GM21515 (cell line): ENCODE results near the gene FIBCD1.

ENCODE experiments used
- ATAC-seq: cut with Tn5 transposase; IDR thresholded peaks from one replicate; pipeline ENCODE4 v1.9.1; 2021; ENCODE audit not compliant: unreplicated experiment

Gene FIBCD1, protein sequence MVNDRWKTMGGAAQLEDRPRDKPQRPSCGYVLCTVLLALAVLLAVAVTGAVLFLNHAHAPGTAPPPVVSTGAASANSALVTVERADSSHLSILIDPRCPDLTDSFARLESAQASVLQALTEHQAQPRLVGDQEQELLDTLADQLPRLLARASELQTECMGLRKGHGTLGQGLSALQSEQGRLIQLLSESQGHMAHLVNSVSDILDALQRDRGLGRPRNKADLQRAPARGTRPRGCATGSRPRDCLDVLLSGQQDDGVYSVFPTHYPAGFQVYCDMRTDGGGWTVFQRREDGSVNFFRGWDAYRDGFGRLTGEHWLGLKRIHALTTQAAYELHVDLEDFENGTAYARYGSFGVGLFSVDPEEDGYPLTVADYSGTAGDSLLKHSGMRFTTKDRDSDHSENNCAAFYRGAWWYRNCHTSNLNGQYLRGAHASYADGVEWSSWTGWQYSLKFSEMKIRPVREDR

DNA sequence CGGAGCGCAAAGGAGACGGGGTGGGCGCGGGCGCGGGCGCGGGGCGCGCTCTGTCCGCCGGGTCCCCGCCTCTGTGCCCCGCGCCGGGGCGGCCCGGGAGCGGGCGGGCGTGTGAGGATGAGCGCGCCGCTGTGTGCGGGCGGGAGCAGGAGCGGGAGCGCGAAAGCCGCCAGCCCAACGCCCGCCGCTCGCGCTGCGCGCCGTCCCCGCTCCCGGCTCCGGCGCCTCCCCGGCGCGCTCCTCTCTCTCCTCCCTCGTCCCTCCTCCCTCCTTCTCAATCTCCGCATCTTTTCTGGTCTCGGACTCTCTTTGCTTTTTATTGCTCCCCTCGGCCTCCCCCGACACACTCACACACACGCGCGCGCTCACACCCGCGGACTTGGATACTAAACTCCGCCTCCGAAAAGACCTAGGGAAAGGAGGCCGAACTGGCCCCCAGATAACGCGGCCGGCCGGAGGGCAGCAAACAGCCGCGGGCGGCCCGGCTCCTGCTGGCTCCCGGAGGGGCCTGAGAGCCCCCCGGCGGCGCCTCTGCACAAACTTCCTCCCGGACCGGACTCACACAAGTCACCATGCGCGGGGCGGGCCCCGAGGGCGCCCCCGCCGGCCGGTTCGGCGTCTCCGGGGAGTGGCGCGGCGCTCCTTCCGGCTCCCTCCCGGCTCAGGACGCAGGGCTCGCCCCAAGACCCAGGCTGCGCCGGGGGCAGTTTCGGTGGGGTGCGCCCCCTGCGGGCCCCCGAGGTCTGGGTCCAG is at the start of gene FIBCD1:
Gene FIBCD1, minus strand, starts transcription at position 596 of the 753 bp plus-strand sequence. CDS start 640 bp downstream, outside the sequence.
- ATAC-seq: no peak

DNA sequence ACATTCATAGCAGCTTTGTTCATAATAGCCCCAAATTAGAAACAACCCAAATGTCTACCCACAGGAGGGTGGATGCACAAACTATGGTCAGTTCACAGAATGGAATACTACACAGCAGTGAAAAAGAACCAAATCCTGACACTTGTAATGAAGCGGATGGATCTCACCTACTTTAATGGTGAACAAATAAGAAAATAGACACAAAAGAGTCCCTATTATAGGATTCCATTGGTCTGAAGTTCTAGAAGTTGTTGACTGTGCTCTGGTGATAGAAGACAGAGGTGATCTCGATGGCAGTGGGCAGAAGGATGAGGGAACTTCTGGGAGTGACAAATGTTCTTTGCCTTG is 49.3 kb upstream of the FIBCD1 start:
- ATAC-seq: no peak

DNA sequence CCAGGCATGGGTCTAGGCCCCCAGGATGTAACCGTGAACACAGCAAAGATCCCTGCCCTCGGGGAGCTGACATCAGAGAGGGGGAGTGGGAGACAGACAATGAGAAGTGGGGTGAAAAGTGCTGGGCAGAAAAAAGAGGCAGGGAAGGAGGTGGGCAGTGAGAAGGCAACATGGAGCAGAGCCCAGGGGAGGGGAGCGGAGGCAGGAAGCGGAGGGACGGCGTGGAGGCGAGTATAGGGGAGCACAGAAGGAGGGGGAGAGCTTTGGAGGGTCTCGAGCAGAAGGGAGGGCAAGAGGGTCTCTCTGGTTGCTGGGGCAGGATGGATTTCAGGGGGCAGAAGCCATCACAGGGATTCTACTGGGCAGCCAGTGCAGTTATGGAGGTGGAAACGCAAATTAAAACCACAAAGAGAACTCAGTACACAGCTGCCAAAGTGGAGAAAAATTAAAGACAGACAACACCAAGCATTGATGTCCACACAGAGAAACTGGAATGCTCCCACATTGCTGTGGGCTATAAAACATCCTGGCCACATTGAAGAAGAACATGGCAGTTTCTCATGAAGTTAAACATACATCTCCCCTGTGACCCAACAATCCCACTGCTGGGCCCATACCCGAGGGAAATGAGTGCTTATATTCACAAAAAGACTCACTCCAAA is 48.8 kb upstream of the FIBCD1 start:
- no peak for ATAC-seq

DNA sequence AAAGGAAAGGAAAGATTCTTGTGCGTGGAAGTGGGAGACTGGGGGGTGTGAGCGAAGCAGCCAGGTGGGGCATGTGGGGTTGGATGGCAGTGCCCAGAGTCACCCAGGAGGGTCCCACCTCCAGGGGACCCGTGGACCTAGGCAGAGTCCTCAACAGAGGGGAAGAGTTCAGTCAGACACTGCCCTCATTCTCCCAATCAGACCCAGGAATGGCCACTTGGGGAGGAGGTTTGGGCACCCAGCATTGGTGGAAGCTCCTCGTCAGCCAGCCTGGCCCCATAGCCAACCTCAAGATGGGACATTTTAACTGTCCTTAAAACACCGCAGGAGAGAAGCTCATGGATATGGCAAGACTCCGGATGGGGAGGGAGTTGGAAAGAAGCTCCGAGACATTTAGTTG is 48.0 kb upstream of the FIBCD1 start:
- no peak for ATAC-seq

DNA sequence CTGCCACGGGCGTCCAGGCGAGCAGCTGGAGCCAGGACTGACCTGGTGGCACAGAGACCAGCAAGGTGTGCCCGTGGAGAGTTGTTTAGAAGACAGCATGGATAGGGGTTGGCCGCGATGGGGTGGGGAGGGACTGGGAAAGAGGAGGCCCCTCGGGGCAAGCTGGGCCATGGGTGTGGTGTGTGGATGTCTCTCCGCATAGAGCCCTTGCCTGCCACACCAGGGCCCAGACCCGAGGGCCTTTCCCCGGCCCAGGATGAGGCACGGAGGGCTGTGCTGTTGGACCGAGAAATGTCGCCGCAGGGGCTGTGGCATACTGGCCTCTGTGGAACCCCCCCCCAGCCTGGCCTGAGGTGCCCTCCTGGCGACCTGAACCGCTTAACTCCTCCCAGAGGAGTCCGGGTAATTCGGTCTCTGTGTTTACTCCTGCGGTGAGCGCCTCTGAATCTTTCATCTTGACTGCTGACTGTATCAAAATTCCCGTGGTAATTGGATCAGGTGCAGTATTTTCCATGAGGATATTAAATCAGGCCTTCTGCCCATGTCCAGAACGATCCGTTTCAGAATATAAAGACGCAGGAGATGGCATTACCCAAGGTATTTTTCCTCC is 47.4 kb upstream of the FIBCD1 start:
- ATAC-seq: no peak

DNA sequence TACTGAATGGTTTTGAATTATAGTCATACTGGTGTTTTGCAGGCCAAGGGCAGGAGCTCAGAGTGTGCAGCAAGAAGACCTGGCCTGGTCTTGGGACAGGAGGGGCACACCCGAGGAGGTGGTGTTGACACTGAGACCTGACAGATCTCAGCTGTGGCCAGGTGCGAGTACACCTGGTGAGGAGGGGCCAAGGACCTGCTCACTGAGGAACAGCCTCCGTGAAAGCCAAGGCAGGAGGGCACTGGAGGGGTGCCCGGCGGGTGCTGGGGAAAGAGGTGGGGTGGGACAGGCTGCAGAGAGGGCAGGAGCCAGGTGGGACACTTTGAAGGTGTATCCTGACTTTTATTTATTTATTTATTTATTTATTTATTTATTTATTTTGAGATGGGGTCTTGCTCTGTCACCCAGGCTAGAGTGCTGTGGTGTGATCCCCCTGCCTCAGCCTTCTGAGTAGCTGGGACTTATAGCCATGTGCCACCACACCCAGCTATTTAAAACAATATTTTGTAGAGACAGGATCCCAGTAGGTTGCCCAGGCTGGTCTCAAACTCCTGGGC is 46.6 kb upstream of the FIBCD1 start:
- no peak for ATAC-seq

DNA sequence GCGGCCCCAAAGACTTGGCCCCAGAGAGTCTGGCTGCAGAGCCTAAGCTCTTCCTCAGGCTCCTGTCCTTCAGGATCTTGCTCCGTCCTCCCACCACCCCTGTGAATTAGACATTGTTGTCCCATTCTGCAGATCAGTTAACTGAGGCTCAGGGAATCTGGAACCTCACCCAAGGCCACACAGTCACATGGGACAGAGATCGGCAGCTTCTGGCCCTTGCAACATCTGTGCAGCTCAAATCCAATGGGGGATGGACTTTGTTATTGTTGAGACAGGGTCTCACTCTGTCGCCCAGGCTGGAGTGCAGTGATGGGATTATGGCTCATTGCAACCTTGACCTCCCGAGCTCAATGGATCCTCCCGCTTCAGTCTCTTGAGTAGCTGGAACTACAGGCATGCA is 46.0 kb upstream of the FIBCD1 start:
- no peak for ATAC-seq

DNA sequence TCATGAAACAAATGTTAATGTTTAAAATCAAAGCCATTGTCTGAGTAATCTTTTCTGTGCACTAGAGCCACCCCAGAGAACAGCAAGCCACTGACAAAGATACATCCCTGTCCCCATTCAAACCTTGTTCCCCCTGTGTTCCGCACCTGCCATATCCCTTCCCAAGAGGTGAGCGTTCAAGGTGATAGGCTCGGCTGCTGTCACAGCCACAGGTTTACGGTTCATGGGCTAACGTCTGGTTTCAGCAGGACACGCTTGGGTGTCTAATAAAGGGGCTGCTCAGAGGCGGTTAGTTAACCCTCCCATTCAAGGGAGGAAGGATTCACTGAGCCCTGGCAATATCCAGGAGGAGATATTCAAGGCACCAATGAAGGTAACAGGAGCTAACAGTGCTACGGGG is 45.5 kb upstream of the FIBCD1 start:
- ATAC-seq: no peak

DNA sequence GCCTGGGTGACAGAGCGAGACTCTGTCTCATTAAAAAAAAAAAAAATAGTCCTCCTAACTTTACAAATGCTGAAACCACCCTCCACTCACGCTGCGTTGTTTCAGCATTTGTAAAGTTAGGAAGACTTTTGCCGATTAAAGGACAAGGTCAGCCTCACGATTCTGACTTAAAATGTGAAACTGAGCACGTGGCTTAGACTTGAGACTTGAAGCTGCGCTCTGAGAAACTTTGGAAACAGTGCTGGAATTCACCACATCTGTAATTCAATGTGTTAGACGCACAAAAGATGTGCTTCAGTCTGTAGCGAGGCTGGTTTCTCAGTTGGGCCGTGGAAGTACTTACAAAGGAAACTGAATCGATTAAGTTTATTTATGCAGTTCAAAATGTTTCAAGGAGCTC is 44.9 kb upstream of the FIBCD1 start:
- no peak for ATAC-seq

DNA sequence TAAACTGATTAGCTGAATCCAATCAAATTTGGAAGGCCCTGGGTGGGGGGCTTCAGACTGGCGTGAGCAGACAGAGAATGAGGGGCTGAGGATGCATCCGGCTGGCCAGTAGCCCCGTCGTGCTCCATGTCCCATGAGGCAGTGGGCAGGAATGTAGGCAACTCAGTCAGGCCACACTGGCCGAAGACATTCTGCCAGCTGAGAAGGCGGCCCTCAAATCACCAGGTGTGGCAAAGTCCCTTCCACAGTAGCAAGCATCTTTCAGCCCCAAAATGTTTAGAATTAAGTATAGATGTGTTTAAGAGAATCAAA is 44.3 kb upstream of the FIBCD1 start:
- ATAC-seq: no peak

DNA sequence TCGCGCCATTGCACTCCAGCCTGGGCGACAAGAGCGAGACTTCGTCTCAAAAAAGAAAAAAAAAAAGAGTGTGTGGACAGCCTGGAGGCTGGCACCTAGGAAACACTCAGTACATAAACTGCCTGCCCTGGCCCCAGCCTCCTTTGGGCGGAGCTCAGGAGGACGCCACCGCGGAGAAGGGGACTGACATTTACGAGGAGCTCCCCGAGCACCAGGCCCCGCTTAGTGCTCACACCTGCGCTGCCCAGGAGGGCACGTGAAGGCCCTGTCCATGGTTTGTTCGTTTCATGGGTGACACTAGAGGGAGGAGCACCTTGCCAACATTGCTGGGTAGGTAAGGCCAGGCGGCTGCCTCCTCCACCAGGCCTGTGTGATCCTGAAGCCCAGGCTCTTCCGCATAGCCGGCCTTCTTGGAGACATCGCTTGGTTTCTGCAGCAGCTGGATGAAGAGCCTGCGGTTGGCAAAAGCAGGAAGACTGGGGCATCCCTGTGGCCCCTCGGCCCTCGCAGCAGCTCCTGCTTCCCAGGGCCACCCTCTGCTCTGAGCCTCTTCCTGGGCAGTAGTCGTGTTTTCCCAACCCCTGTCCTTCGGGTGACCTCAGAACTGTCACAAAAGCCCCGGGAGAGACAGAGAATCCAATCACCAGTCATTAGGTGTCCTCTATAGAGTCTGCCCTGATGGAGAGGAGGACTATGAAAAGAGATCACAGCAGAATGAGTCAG is 43.8 kb upstream of the FIBCD1 start:
- ATAC-seq: no peak

DNA sequence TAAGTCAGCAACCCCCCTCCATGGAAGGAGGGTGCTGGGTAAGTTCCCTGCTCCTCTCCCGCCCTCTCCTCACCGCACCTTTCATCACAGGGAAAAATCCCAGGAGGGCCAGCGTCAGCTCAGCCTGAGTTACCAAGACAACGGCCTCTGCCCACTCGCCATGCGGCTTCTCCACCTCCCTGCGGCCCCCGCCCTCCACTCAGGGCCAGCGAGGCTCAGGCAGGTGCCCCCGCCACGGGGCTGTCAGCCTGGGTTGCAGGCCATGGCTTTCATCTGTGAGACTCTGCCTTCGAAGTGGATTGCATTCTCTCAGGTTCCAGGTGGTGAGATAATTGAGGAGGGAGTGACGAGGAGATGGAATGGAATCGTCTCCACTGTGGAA is 42.7 kb upstream of the FIBCD1 start:
- ATAC-seq: no peak

DNA sequence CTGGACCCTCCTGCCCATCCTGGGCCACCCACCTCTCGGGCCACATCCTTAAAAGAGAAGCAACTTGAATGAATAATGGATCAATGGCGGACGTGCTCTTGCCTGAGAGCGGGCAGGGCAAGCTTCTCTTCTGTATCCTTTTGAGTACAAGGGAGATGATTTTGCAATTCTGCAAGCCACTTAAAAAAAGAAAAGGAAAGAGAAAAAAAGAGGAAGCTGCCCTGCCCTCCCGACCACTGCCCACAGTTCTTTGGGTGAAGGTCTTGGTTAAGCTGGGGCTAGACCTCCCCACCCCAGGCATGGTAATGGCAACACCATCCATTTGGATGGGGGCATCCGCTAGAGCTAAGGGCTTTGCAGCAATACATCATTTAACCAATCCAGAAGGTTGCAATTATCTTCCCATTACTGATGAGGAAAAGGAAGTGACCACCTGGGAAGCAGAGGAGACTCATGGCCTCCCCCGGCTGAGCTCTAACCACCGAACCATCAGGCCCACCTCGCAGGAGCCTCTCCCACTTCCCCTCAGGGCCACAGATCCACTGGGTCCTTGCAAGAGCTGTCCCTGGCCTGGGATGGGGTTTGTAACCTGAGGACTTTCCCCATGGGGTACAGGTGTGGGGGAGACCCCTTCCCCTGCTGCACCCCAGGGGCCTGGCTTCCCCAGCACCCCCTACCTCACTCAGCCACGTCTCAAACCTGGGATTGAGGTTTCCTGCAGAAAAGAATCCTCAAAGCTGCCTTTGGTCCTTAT is 42.1 kb upstream of the FIBCD1 start:
- no peak for ATAC-seq

DNA sequence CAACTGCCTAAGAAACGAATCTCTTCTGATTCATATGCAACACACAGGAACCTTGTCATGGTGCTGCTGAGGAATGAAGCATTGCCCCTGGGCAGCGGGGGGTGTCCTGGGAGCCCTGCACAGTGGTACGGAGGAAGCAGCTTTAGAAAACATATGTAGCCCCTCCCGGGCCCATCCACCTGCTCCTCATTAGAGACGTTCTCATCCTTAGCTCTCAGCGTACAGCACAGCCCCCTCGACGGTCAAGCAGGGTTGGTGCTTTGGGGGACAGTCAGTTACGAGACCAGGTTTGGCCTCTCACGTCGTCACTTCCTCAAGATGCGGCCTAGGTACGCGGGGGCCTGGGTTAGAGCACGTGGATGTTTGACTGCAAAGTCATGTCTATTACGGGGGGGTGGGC is 41.5 kb upstream of the FIBCD1 start:
- no peak for ATAC-seq

DNA sequence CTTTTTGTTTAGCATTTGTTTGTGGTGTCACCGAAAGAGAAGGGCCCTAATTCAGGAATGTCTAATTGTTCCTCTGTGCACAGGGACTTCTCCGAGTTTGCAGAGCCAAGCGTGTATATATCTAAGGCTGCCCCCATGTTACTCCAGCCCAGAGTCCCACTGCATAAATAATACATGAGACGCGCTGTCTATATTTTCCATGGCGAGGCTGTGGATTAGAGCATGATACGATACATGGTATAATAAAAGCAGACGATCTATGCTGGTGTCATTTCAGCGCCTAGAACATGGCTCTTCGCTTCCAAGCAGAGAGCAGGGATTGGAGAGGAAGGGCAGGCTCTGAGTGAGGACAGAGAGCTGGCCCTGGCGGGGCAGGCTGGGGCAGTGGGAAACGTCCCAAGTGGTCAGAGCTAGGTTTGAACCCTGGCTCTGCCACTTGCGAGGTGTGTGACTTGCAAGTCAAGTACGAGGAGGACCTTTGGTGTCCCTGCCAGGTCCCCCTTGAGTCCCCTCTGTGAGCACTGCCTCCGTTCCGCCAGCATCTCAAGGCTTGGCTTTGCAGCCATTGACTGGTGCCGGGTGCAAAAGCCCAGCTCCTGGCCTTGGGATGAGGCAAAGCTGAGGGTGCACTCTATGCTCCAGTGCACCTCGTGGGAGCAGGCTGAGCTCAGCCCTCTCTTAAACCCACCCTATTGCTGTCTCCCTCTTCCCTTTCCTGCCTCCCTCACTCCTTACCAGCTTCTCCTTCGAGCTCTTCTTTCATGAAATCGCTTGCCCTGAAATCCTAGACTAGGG is 40.7 kb upstream of the FIBCD1 start:
- no peak for ATAC-seq

DNA sequence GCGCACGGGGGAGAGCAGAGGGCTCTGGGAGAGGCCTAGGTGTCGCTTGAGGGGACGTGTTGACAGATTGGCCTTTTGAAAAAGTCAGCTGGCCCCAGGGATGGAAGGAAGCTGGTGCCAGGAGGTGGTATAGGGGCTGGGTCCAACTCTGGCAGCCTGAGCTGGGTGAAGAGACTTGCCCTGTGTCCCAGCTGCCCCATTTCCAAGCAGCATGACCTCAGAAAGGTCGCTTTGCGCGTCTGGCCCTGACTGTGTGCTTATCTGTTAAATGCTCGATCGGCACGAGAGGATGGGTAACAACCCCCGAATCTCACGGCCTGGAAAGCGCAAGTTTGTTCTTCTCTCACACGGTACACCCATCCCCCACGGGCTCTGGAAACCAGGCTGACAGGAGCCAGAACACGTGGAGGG is 38.8 kb upstream of the FIBCD1 start:
- no peak for ATAC-seq

DNA sequence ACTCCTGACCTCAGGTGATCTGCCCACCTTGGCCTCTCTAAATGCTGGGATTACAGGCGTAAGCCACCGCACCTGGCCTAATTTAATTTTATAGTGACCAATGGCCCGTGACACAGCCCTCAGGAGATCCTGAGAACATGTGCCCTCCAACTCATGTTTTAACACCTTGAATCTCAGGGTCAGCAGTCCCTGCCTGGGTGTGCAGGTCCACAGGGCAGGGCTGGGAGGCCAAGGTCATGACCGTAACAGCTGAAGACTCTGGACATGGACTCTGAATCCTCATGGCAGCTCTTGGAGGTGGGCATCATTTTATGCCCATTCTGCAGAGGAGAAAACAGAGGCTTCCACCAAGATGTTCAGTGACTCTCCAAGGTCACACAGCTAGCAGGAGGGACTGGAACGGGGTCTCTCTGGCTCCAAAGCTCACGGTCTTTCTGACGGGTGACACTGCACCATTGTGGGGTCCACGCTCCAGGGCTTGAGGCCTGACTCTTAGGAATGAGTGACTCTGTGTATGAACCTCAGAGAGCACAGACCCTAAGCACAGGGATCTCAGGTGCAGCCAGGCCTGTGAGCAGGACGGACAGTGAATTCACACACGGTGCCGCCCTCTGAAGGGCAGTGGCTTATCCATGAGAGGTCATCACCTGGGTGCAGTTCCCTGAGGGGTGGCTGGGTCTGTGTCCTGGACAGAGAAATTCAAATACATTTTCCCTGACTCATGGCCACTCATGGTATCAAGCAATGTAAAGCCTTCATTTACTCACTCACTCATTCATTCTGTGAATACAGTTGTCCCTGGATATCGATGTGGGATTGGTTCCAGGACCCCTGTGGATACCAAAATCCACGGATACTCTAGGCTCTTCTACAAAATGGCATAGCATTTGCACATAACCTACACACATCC is 37.1 kb upstream of the FIBCD1 start:
- ATAC-seq: no peak

DNA sequence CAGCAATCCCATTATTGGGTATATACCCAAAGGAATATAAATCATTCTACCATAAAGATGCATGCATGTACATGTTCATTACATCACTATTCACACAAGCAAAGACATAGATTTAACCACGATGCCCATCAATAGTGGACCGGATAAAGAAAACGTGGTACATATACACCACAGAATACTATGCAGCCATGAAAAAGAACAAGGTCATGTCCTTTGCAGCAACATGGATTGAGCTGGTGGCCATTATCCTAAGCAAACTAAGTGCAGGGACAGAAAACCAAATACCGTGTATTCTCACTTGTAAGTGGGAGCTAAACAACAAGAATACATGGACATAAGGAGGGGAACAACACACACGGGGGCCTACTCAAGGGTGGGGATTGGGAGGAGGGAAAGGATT is 36.1 kb upstream of the FIBCD1 start:
- no peak for ATAC-seq
